ENCODE results near the gene CLEC1A.
"Not testable (repeated sequence)": the region's sequence is repeated elsewhere in the genome, so short reads cannot be mapped to it uniquely, and the experiment has no call there.

The CLEC1A gene

DNA sequence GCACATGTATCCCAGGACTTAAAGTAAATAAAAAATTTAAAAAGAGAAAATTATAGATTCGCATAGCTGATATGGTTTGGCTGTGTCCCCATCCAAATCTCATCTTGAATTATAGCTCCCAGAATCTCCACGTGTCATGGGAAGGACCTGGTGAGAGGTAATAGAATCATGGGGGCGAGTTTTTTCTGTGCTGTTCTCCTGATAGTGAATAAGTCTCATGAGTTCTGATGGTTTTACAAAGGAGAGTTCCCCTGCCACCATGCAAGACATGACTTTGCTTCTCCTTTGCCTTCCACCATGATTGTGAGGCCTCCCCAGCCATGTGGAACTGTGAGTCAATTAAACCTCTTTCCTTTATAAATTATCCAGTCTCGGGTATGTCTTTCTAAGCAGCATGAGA lies 72.1 kb downstream of the CLEC1A start:
- not testable (repeated sequence) for H3K4me3 ChIP-seq (ENCODE audit: low read length); H4K5ac ChIP-seq (ENCODE audit: low read length)
- WGBS (ENCODE audit: extremely low coverage, insufficient coverage, low lambda C conversion rate) = no CpG with 5 or more reads among the region's 4 CpGs

DNA sequence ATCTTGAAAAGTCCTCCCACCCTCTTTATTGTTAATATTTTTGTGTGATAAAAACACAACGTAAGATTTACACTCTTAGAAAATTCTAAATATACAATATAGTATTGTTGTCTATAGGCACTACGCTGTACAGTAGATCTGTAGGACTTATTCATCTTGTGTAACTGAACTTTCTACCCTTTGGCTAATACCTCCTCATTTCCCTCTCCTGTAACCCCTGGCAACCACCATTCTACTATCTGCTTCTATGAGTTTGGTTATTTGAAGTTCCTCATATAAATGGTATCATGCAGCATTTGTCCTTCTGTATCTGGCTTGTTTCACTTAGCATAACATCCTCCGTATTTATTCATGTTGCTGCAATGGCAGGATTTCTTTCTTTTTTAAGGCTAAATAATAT lies 73.5 kb downstream of the CLEC1A start:
- Histone ChIP-seq H3K4me2 (ENCODE audit: low read length) (no peak overlapping the region), H3K27ac (ENCODE audit: low read depth, low read length) (no peak overlapping the region), H3K56ac (ENCODE audit: low read length) (no peak overlapping the region), H2AK5ac (ENCODE audit: low read length) (no peak overlapping the region), H2BK5ac (ENCODE audit: low read length) (no peak overlapping the region), H3K18ac (ENCODE audit: low read length) (no peak overlapping the region), H3K27me3 (ENCODE audit: insufficient read depth, low read length, poor library complexity) (no peaks in the 10 kb centered on the region), H4K5ac (ENCODE audit: low read length) (no peak overlapping the region), H3K9ac (ENCODE audit: low read length) (no peak overlapping the region), H3K36me3 (ENCODE audit: control insufficient read depth, insufficient read depth, low read length) (no peaks in the 10 kb centered on the region), H3K23ac (ENCODE audit: low read length) (no peak overlapping the region), H3K4ac (ENCODE audit: low read depth, low read length) (no peak overlapping the region), H3K4me3 (ENCODE audit: low read length) (no peak overlapping the region), H2BK15ac (replicated peaks; ENCODE audit: low read depth) (no peak overlapping the region), H3K4me1 (ENCODE audit: control insufficient read depth, low read depth, low read length) (no peaks in the 10 kb centered on the region), H4K8ac (ENCODE audit: low read depth, low read length) (no peak overlapping the region), H3K79me1 (ENCODE audit: low read length) (no peaks in the 10 kb centered on the region), H2BK120ac (ENCODE audit: low read depth, low read length) (no peak overlapping the region), H3K79me2 (ENCODE audit: control insufficient read depth, insufficient read depth, low read length) (no peaks in the 10 kb centered on the region)
- DNase-seq = no peak
- no CpG with 5 or more reads among the region's 3 CpGs for WGBS (ENCODE audit: extremely low coverage, insufficient coverage, low lambda C conversion rate)

More for the DNA sequence above, 72.1 kb downstream of the CLEC1A start:
- DNase-seq; H3K4me2 ChIP-seq (ENCODE audit: low read length); H3K79me2 ChIP-seq (ENCODE audit: control insufficient read depth, insufficient read depth, low read length); H3K4me1 ChIP-seq (ENCODE audit: control insufficient read depth, low read depth, low read length); H4K8ac ChIP-seq (ENCODE audit: low read depth, low read length); H2BK5ac ChIP-seq (ENCODE audit: low read length); H3K9ac ChIP-seq (ENCODE audit: low read length); H2BK15ac ChIP-seq (replicated peaks; ENCODE audit: low read depth); H3K56ac ChIP-seq (ENCODE audit: low read length); H3K36me3 ChIP-seq (ENCODE audit: control insufficient read depth, insufficient read depth, low read length); H3K18ac ChIP-seq (ENCODE audit: low read length); H3K27ac ChIP-seq (ENCODE audit: low read depth, low read length); H3K79me1 ChIP-seq (ENCODE audit: low read length); H2AK5ac ChIP-seq (ENCODE audit: low read length); H3K27me3 ChIP-seq (ENCODE audit: insufficient read depth, low read length, poor library complexity); H2BK120ac ChIP-seq (ENCODE audit: low read depth, low read length); H3K23ac ChIP-seq (ENCODE audit: low read length); H3K4ac ChIP-seq (ENCODE audit: low read depth, low read length): not testable (repeated sequence)

GRCh38 chr12:10021342-10021741 lies 77.4 kb downstream of the CLEC1A start:
- Histone ChIP-seq H2BK120ac (ENCODE audit: low read depth, low read length) (no peak overlapping the region), H3K27ac (ENCODE audit: low read depth, low read length) (no peak overlapping the region), H3K9ac (ENCODE audit: low read length) (no peak overlapping the region), H3K36me3 (ENCODE audit: control insufficient read depth, insufficient read depth, low read length) (no peaks in the 10 kb centered on the region), H3K79me2 (ENCODE audit: control insufficient read depth, insufficient read depth, low read length) (no peaks in the 10 kb centered on the region), H3K4me1 (ENCODE audit: control insufficient read depth, low read depth, low read length) (no peaks in the 10 kb centered on the region), H3K18ac (ENCODE audit: low read length) (no peak overlapping the region), H3K4me3 (ENCODE audit: low read length) (no peak overlapping the region), H3K23ac (ENCODE audit: low read length) (no peak overlapping the region), H2BK15ac (replicated peaks; ENCODE audit: low read depth) (no peak overlapping the region), H3K56ac (ENCODE audit: low read length) (no peak overlapping the region), H3K4ac (ENCODE audit: low read depth, low read length) (no peak overlapping the region), H2BK5ac (ENCODE audit: low read length) (no peak overlapping the region), H4K5ac (ENCODE audit: low read length) (no peak overlapping the region), H3K27me3 (ENCODE audit: insufficient read depth, low read length, poor library complexity) (no peaks in the 10 kb centered on the region), H3K4me2 (ENCODE audit: low read length) (no peak overlapping the region), H3K79me1 (ENCODE audit: low read length) (no peaks in the 10 kb centered on the region), H2AK5ac (ENCODE audit: low read length) (no peak overlapping the region), H4K8ac (ENCODE audit: low read depth, low read length) (no peak overlapping the region)
- DNase-seq = no peak
- no CpG with 5 or more reads among the region's 3 CpGs for WGBS (ENCODE audit: extremely low coverage, insufficient coverage, low lambda C conversion rate)
